ENCODE data around the gene KCTD7.

DNA sequence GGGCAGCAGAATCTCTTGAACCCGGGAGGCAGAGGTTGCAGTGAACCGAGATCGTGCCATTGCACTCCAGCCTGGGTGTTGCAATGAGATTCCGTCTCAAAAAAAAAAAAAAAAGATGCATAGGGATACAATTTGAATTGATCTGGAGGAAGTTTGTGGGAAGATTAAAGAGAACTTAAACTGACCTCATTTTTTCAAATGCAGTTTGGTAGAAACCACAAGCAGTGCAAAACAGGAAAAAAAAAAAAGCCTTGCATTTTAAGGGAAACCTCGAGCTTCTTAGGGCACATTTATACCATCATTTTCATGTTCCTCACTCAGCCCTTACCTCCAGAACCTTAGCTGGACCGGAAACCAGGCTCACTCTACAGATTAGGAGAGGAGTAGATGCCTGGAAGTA is 2.8 kb downstream of the KCTD7 start:
- TF ChIP-seq, protein P1, sequence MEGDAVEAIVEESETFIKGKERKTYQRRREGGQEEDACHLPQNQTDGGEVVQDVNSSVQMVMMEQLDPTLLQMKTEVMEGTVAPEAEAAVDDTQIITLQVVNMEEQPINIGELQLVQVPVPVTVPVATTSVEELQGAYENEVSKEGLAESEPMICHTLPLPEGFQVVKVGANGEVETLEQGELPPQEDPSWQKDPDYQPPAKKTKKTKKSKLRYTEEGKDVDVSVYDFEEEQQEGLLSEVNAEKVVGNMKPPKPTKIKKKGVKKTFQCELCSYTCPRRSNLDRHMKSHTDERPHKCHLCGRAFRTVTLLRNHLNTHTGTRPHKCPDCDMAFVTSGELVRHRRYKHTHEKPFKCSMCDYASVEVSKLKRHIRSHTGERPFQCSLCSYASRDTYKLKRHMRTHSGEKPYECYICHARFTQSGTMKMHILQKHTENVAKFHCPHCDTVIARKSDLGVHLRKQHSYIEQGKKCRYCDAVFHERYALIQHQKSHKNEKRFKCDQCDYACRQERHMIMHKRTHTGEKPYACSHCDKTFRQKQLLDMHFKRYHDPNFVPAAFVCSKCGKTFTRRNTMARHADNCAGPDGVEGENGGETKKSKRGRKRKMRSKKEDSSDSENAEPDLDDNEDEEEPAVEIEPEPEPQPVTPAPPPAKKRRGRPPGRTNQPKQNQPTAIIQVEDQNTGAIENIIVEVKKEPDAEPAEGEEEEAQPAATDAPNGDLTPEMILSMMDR (IDR thresholded peaks at IDR 0.05), result no peak
- no peak for TF ChIP-seq EP300 (IDR thresholded peaks at IDR 0.05)

All from esophagus muscularis mucosa (tissue), 3 donors.